Neuronal stem cell (in vitro differentiated cells): Measurements from ENCODE around the gene SPATA9.

Experiments used
- DNase-seq: peaks from one replicate; pipeline ENCODE4 v3.0.0-alpha.2; 2013; ENCODE audit warnings: low spot score
- H2AFZ ChIP-seq: one replicate; pipeline ENCODE4 v1.6.1; 2013; ENCODE audit warnings: mild to moderate bottlenecking, low read length, inconsistent platforms
- H2AK5ac ChIP-seq: 2 replicates; pipeline ENCODE4 v1.6.1; 2013; ENCODE audit warnings: low read depth, mild to moderate bottlenecking, inconsistent platforms, low read length, moderate library complexity, mixed read lengths
- H2BK120ac ChIP-seq: 2 replicates; pipeline ENCODE4 v1.6.1; 2013; ENCODE audit warnings: low read depth, mild to moderate bottlenecking, inconsistent platforms, low read length, moderate library complexity, mixed read lengths
- H2BK12ac ChIP-seq: one replicate; pipeline ENCODE4 v1.6.1; 2013; ENCODE audit warnings: low read length, inconsistent platforms
- H2BK15ac ChIP-seq: 2 replicates; pipeline ENCODE4 v1.6.1; 2013; ENCODE audit warnings: mild to moderate bottlenecking, low read length, inconsistent platforms, mixed read lengths
- H2BK5ac ChIP-seq: one replicate; pipeline ENCODE4 v1.6.1; 2013; ENCODE audit warnings: inconsistent platforms, mild to moderate bottlenecking, low read length, moderate library complexity
- H3K14ac ChIP-seq: one replicate; pipeline ENCODE4 v1.6.1; 2013; ENCODE audit warnings: low read length, inconsistent platforms
- H3K18ac ChIP-seq: 2 replicates; pipeline ENCODE4 v1.6.1; 2013; ENCODE audit warnings: low read length, inconsistent platforms
- H3K23ac ChIP-seq: 2 replicates; pipeline ENCODE4 v1.6.1; 2013; ENCODE audit warnings: low read depth, mild to moderate bottlenecking, mixed read lengths, low read length, inconsistent platforms; ENCODE audit not compliant: poor library complexity
- H3K27ac ChIP-seq: replicated peaks from 3 replicates; pipeline ENCODE4 v1.5.1; 2013; ENCODE audit warnings: low read length, inconsistent platforms
- H3K27me3 ChIP-seq, 3 experiments: 2 replicates each; pipeline ENCODE4 v1.6.1; 2013; ENCODE audit warnings: low read length in 3 of 3, mild to moderate bottlenecking in 2 of 3, inconsistent platforms in 1 of 3, low read depth in 1 of 3, mixed read lengths in 1 of 3, moderate library complexity in 1 of 3; ENCODE audit not compliant: control insufficient read depth in 3 of 3, insufficient read depth in 3 of 3
- H3K36me3 ChIP-seq, 2 donors: replicated peaks in 1 of 2; 2 replicates each; pipeline ENCODE4 v1.6.1; 2013; ENCODE audit warnings: low read length in 2 of 2; ENCODE audit not compliant: control insufficient read depth in 2 of 2, insufficient read depth in 2 of 2
- H3K4ac ChIP-seq: 2 replicates; pipeline ENCODE4 v1.6.1; 2013; ENCODE audit warnings: inconsistent platforms, mild to moderate bottlenecking, low read length, moderate library complexity
- H3K4me1 ChIP-seq, 2 donors: 1 replicate in 1 of 2; 2 replicates in 1 of 2; pipeline ENCODE4 v1.6.1; 2013; ENCODE audit warnings: low read length in 2 of 2, low read depth in 1 of 2; ENCODE audit not compliant: control insufficient read depth in 2 of 2, insufficient read depth in 1 of 2
- H3K4me2 ChIP-seq: one replicate; pipeline ENCODE4 v1.6.1; 2013; ENCODE audit warnings: mild to moderate bottlenecking, low read length, inconsistent platforms; ENCODE audit not compliant: insufficient read depth, poor library complexity, severe bottlenecking
- H3K4me3 ChIP-seq, 2 donors: 2 replicates each; pipeline ENCODE4 v1.5.1; 2013; ENCODE audit warnings: low read length in 2 of 2, mild to moderate bottlenecking in 2 of 2, inconsistent platforms in 1 of 2, moderate library complexity in 1 of 2
- H3K79me1 ChIP-seq: one replicate; pipeline ENCODE4 v1.6.1; 2013; ENCODE audit warnings: low read depth, mild to moderate bottlenecking, inconsistent platforms, low read length, moderate library complexity
- H3K9ac ChIP-seq: one replicate; pipeline ENCODE4 v1.6.1; 2013; ENCODE audit warnings: mild to moderate bottlenecking, low read depth, low read length, inconsistent platforms; ENCODE audit not compliant: poor library complexity
- H3K9me3 ChIP-seq, 2 donors: replicated peaks in 1 of 2; 2 replicates each; pipeline versions ENCODE3 to v1.6.1; 2013; ENCODE audit warnings: low read length in 2 of 2, mild to moderate bottlenecking in 2 of 2, inconsistent platforms in 1 of 2, low read depth in 1 of 2, mixed read lengths in 1 of 2, moderate library complexity in 1 of 2; ENCODE audit not compliant: control insufficient read depth in 2 of 2, insufficient read depth in 1 of 2
- H4K8ac ChIP-seq: one replicate; pipeline ENCODE4 v1.6.1; 2013; ENCODE audit warnings: low read depth, mild to moderate bottlenecking, inconsistent platforms, low read length, moderate library complexity
- H4K91ac ChIP-seq: one replicate; pipeline ENCODE4 v1.6.1; 2013; ENCODE audit warnings: low read length, low read depth, mild to moderate bottlenecking, inconsistent platforms; ENCODE audit not compliant: poor library complexity
- WGBS, 2 donors: extraction: QIAGEN DNeasy Blood & Tissue Kit; methylation state at CpG; one replicate each; pipeline ENCODE4 v1.1.7; 2013; ENCODE audit warnings: missing lambda C conversion rate in 2 of 2, mixed read lengths in 1 of 2; ENCODE audit not compliant: insufficient read length in 2 of 2, insufficient replicate concordance in 1 of 2; ENCODE audit errors: extremely low coverage in 2 of 2; 5-methylcytosine and 5-hydroxymethylcytosine counted together

SPATA9 gene

GRCh38 chr5:95727764-95728191 is 45.0 kb upstream of the SPATA9 start:
- H2AFZ ChIP-seq, result peak overlapping the region; percentile 1
- no peak overlapping the region for H2BK15ac ChIP-seq
- H3K9me3 ChIP-seq, result no peaks in the 10 kb centered on the region
- no peak for DNase-seq
- no peak overlapping the region for H3K23ac ChIP-seq
- H3K18ac ChIP-seq, result no peak overlapping the region
- no peak overlapping the region for H3K4me3 ChIP-seq
- H3K79me1 ChIP-seq, result no peaks in the 10 kb centered on the region
- no peak overlapping the region for H4K8ac ChIP-seq
- H3K4ac ChIP-seq, result no peak overlapping the region
- peaks cover 6 to 19% of the 10 kb centered on the region in 2 donors for H3K4me1 ChIP-seq
- no CpG with 5 or more reads among the region's 2 CpGs for WGBS, 2 donors
- H2BK5ac ChIP-seq, result no peak overlapping the region
- no peak overlapping the region for H4K91ac ChIP-seq
- no peak overlapping the region for H2BK12ac ChIP-seq
- H2AK5ac ChIP-seq, result no peak overlapping the region
- peaks cover 0 to 2% of the 10 kb centered on the region in 2 donors for H3K36me3 ChIP-seq
- peaks cover 0 to 23% (median 5%) of the 10 kb centered on the region in 3 experiments for H3K27me3 ChIP-seq
- no peak overlapping the region for H3K14ac ChIP-seq
- no peak overlapping the region for H2BK120ac ChIP-seq
- H3K27ac ChIP-seq, result no peak overlapping the region
- H3K4me2 ChIP-seq, result no peak overlapping the region
- no peak overlapping the region for H3K9ac ChIP-seq

GRCh38 chr5:95726811-95727763 is 44.3 kb upstream of the SPATA9 start:
- H4K91ac ChIP-seq, result no peak overlapping the region
- H3K9ac ChIP-seq, result no peak overlapping the region
- H3K36me3 ChIP-seq, result no peaks in the 10 kb centered on the region
- H2BK5ac ChIP-seq, result no peak overlapping the region
- peaks cover 4 to 19% of the 10 kb centered on the region in 2 donors for H3K4me1 ChIP-seq
- no peak overlapping the region for H3K14ac ChIP-seq
- no peak overlapping the region for H2AFZ ChIP-seq
- no peaks in the 10 kb centered on the region for H3K9me3 ChIP-seq
- no peaks in the 10 kb centered on the region for H3K79me1 ChIP-seq
- H3K27ac ChIP-seq, result no peak overlapping the region
- no peak overlapping the region for H3K4me3 ChIP-seq
- H3K4me2 ChIP-seq, result no peak overlapping the region
- DNase-seq, result no peak
- no peak overlapping the region for H3K4ac ChIP-seq
- no peak overlapping the region for H2BK120ac ChIP-seq
- H2AK5ac ChIP-seq, result no peak overlapping the region
- no peak overlapping the region for H3K23ac ChIP-seq
- no peak overlapping the region for H2BK12ac ChIP-seq
- H3K18ac ChIP-seq, result no peak overlapping the region
- H2BK15ac ChIP-seq, result no peak overlapping the region
- H4K8ac ChIP-seq, result no peak overlapping the region
- WGBS, 2 donors, result no CpG with 5 or more reads among the region's 5 CpGs
- peaks cover 0 to 20% (median 5%) of the 10 kb centered on the region in 3 experiments for H3K27me3 ChIP-seq

- H3K27ac ChIP-seq, result no peak overlapping the region
These were observed 43.4 kb upstream of the SPATA9 start for GRCh38 chr5:95725937-95726810.

More at GRCh38 chr5:95725937-95726810, 43.4 kb upstream of the SPATA9 start:
- no peaks in the 10 kb centered on the region for H3K9me3 ChIP-seq
- DNase-seq, result no peak
- H4K91ac ChIP-seq, result no peak overlapping the region
- H3K4me1 ChIP-seq, result peaks cover 0 to 19% of the 10 kb centered on the region in 2 donors
- H4K8ac ChIP-seq, result no peak overlapping the region
- H2BK15ac ChIP-seq, result no peak overlapping the region
- no peak overlapping the region for H2BK12ac ChIP-seq
- H2BK120ac ChIP-seq, result no peak overlapping the region
- no peak overlapping the region for H3K14ac ChIP-seq
- H3K18ac ChIP-seq, result no peak overlapping the region
- no peaks in the 10 kb centered on the region for H3K79me1 ChIP-seq
- no peaks in the 10 kb centered on the region for H3K36me3 ChIP-seq
- H3K23ac ChIP-seq, result no peak overlapping the region
- no peak overlapping the region for H3K4me2 ChIP-seq
- no peak overlapping the region for H3K4me3 ChIP-seq
- no CpG with 5 or more reads among the region's 4 CpGs for WGBS, 2 donors
- H2BK5ac ChIP-seq, result no peak overlapping the region
- no peak overlapping the region for H3K4ac ChIP-seq
- H2AFZ ChIP-seq, result no peak overlapping the region
- no peak overlapping the region for H2AK5ac ChIP-seq
- H3K27me3 ChIP-seq, result peaks cover 0 to 13% (median 0%) of the 10 kb centered on the region in 3 experiments
- no peak overlapping the region for H3K9ac ChIP-seq
